PC-3 (cell line): Measurements from ENCODE around the gene HOXD11. TPM values are rescaled to one million over a fixed set of nuclear protein-coding genes. Genes with fewer than 3 reads are reported as not detected.
A peak's percentile ranks its signal among the peaks of the same experiment; 100 is the strongest.

Experiments used
- ATAC-seq: fragments of 200-7000 bp; cut with Tn5 transposase; 2 replicates; pipeline ENCODE4 v1.9.1; 2020; ENCODE audit warnings: mild to moderate bottlenecking, moderate library complexity
- BruUV-seq: library from RNA; stranded (reverse); fragments of 400-500 nt; replicated peaks from 2 replicates; lab custom pipeline; 2021; lab: Mats Ljungman, UMichigan
- CTCF ChIA-PET: fragments of 300-600 bp; sonication (Branson Sonifier 250); formaldehyde crosslinking; loops from one replicate; lab custom pipeline; 2022; ENCODE audit warnings: antibody characterized with exemption; lab: Charles Lee
- POLR2A ChIA-PET: fragments of 300-600 bp; sonication (Branson Sonifier 250); formaldehyde crosslinking; loops from one replicate; lab custom pipeline; 2022; ENCODE audit warnings: antibody characterized with exemption; ENCODE audit not compliant: unreplicated experiment; lab: Charles Lee
- DNase-seq: peaks from one replicate; pipeline ENCODE4 v3.0.0-alpha.2; 2015
- H2AFZ ChIP-seq: fragments of 300-600 bp; sonication (generic); 2 replicates; pipeline ENCODE4 v1.6.0; 2016; ENCODE audit warnings: antibody characterized with exemption, low read length
- H3F3A ChIP-seq: fragments of 300-600 bp; sonication (generic); one replicate; pipeline ENCODE4 v1.6.0; 2017; ENCODE audit warnings: antibody characterized with exemption, low read length, control low read depth, mild to moderate bottlenecking; ENCODE audit not compliant: unreplicated experiment
- H3K27ac ChIP-seq: fragments of 300-600 bp; sonication (generic); 2 replicates; pipeline ENCODE4 v1.5.1; 2016; ENCODE audit warnings: mild to moderate bottlenecking, low read length
- H3K27me3 ChIP-seq: fragments of 300-600 bp; sonication (generic); 2 replicates; pipeline ENCODE4 v1.6.1; 2016; ENCODE audit warnings: low read length, mixed read lengths
- H3K36me3 ChIP-seq: fragments of 300-600 bp; sonication (generic); 2 replicates; pipeline ENCODE4 v1.6.1; 2016; ENCODE audit warnings: low read depth, mixed run types, low read length, mixed read lengths
- H3K4me1 ChIP-seq: fragments of 300-600 bp; sonication (generic); 2 replicates; pipeline ENCODE4 v1.5.1; 2016; ENCODE audit warnings: low read length; ENCODE audit not compliant: insufficient read depth
- H3K4me2 ChIP-seq: fragments of 300-600 bp; sonication (generic); 2 replicates; pipeline ENCODE4 v1.6.0; 2016; ENCODE audit warnings: low read length
- H3K4me3 ChIP-seq: fragments of 300-600 bp; sonication (generic); 2 replicates; pipeline ENCODE4 v1.5.1; 2016; ENCODE audit warnings: mild to moderate bottlenecking, low read length, mixed read lengths
- H3K79me2 ChIP-seq: fragments of 300-600 bp; sonication (generic); 2 replicates; pipeline ENCODE4 v1.6.1; 2017; ENCODE audit warnings: low read length, mixed read lengths
- H3K9ac ChIP-seq: fragments of 300-600 bp; sonication (generic); 2 replicates; pipeline ENCODE4 v1.6.0; 2016; ENCODE audit warnings: mild to moderate bottlenecking, low read length
- H3K9me2 ChIP-seq: fragments of 300-600 bp; sonication (generic); replicated peaks from 2 replicates; pipeline ENCODE4 v1.6.1; 2016; ENCODE audit warnings: mixed run types, low read length, mixed read lengths
- H3K9me3 ChIP-seq: fragments of 300-600 bp; sonication (generic); 2 replicates; pipeline ENCODE4 v1.6.1; 2016; ENCODE audit warnings: low read length, mixed read lengths
- H4K20me1 ChIP-seq: fragments of 300-600 bp; sonication (generic); 2 replicates; pipeline ENCODE4 v1.6.1; 2016; ENCODE audit warnings: low read length, mixed read lengths
- EZH2 ChIP-seq: fragments of 300-600 bp; sonication (generic); IDR thresholded peaks from one replicate; pipeline ENCODE4 v1.6.1; 2017; ENCODE audit warnings: antibody characterized with exemption, mild to moderate bottlenecking, low read length; ENCODE audit not compliant: unreplicated experiment
- EZH2phosphoT487 ChIP-seq: fragments of 300-600 bp; sonication (generic); IDR thresholded peaks from 2 replicates; pipeline ENCODE4 v1.6.1; 2018; ENCODE audit warnings: mild to moderate bottlenecking, antibody characterized with exemption, low read length, borderline replicate concordance
- intact Hi-C: fragments of 100-400 bp; cut with micrococcal nuclease; formaldehyde crosslinking; loops from 2 replicates; pipeline ENCODE4 v1.9.0; 2023
- total RNA-seq: library from RNA; depleted of rRNA; stranded (reverse); fragments of >200 nt; gene quantifications from 2 replicates; pipeline ENCODE4 v1.2.3, GENCODE V29; 2014
- TF ChIP-seq, protein P1 (sequence below): fragments of 300-600 bp; sonication (generic); conservative IDR thresholded peaks from 2 replicates; pipeline ENCODE4 v1.5.1; 2017; ENCODE audit warnings: antibody characterized with exemption, low read depth, mild to moderate bottlenecking, low read length

The HOXD11 gene
- total RNA-seq, 1 experiment from 2014 or later = not detected

DNA sequence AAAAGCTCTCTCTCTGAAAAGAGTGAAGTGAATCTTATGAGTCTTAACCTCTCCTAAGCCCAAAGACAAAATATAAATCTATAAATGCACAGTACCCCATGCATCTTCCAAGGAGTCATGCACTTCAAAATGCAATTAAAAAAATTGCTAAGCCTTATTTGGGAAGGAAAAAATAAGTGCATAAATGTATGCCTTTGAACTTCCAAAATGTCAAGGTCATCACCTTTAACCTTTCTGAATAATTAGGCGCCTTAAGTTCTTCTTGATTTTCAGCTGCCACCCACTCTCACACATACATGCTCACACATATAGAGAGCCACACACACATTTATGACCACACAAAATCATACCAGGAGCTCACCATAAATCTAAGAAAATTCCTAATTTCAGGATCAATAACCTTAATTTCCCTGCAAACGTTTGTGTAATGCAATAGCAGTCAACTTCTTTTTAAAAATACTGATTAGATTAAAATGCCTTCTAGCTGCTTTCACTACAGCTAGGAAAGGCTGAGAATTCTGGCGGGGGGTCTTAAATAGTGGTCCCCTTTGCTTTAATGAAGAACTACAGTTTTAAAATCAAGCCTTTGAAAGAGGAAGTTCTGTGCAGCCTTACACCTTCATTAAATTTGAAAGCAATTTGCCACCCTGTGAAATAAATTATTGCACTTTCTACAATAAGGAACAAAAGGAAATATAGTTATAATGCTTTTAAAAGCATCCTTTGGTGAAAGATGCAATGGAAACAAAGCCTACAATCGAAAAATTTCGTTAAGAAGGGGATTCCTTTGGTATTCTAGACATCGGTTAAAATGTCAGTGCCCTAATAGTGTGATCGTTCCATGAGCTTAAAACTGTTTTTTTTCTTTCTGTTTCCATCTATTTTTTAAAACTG, 3.6 kb downstream of the HOXD11 start:
- Histone ChIP-seq H3K36me3 (no peaks in the 10 kb centered on the region), H3K4me2 (peak overlapping the region; percentile 33), H3K9me3 (no peaks in the 10 kb centered on the region), H3K79me2 (no peaks in the 10 kb centered on the region), H3K27me3 (peaks cover 40% of the 10 kb centered on the region), H3K4me3 (no peak overlapping the region), H3K4me1 (peaks cover 4% of the 10 kb centered on the region; the same call in 1 of the 2 replicates), H2AFZ (no peak overlapping the region), H3F3A (no peaks in the 10 kb centered on the region), H3K27ac (no peak overlapping the region), H4K20me1 (no peaks in the 10 kb centered on the region), H3K9me2 (no peaks in the 10 kb centered on the region), H3K9ac (no peak overlapping the region)
- ATAC-seq (no peak), DNase-seq (no peak)
- POLR2A ChIA-PET = no interaction called here
- intact Hi-C loops = loop anchor here (5.0 kb wide), 2 partner anchors 702 to 1037 kb away; no protein-coding TSS in a partner anchor
- CTCF ChIA-PET = interaction anchor here (1.0 kb wide), 1 partner anchor 421 kb away, joined by 10 read pairs; no protein-coding TSS in a partner anchor
- no TSS peak for BruUV-seq
- TF ChIP-seq EZH2phosphoT487 (no peak), EZH2 (no peak)
- TF ChIP-seq, protein P1, sequence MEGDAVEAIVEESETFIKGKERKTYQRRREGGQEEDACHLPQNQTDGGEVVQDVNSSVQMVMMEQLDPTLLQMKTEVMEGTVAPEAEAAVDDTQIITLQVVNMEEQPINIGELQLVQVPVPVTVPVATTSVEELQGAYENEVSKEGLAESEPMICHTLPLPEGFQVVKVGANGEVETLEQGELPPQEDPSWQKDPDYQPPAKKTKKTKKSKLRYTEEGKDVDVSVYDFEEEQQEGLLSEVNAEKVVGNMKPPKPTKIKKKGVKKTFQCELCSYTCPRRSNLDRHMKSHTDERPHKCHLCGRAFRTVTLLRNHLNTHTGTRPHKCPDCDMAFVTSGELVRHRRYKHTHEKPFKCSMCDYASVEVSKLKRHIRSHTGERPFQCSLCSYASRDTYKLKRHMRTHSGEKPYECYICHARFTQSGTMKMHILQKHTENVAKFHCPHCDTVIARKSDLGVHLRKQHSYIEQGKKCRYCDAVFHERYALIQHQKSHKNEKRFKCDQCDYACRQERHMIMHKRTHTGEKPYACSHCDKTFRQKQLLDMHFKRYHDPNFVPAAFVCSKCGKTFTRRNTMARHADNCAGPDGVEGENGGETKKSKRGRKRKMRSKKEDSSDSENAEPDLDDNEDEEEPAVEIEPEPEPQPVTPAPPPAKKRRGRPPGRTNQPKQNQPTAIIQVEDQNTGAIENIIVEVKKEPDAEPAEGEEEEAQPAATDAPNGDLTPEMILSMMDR = no peak

DNA sequence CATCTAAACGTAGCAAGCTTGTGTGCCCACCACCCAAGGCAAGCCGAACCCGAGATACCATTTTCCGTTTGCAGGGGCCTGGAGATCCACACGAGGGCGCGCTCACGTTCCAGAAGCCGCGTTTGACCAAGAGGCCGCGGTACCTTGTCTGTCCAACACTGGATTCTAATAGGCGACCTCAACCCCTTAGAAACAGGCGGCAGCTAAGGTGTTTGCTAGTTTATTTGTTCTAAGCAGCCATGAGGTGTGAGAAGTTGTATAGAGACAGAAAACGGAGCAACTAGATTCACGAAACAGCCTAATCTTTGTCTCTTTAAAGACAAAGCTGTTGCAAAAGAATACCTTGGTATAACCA, 4.2 kb downstream of the HOXD11 start:
- Histone ChIP-seq H3K4me1 (peaks cover 4% of the 10 kb centered on the region; the same call in 1 of the 2 replicates), H3K4me3 (no peak overlapping the region), H3K27me3 (peaks cover 36% of the 10 kb centered on the region), H3K79me2 (no peaks in the 10 kb centered on the region), H2AFZ (no peak overlapping the region), H3K9ac (no peak overlapping the region), H4K20me1 (no peaks in the 10 kb centered on the region), H3K27ac (no peak overlapping the region), H3K9me3 (no peaks in the 10 kb centered on the region), H3K36me3 (no peaks in the 10 kb centered on the region), H3K4me2 (peak overlapping the region; percentile 33), H3K9me2 (no peaks in the 10 kb centered on the region), H3F3A (no peaks in the 10 kb centered on the region)
- intact Hi-C loops = loop anchor here (5.0 kb wide), 2 partner anchors 701 to 1036 kb away; no protein-coding TSS in a partner anchor
- TF ChIP-seq, protein P1 = peak; percentile 91
- TF ChIP-seq EZH2phosphoT487 = no peak
- no peak for TF ChIP-seq EZH2
- ChIA-PET CTCF (interaction anchor here (1.0 kb wide), 1 partner anchor 421 kb away, joined by 10 read pairs; no protein-coding TSS in a partner anchor), POLR2A (no interaction called here)
- peak; percentile 65 for DNase-seq
- ATAC-seq = peak; percentile 72
- BruUV-seq = no TSS peak
